Esophagus muscularis mucosa (tissue), 2 donors: ENCODE measurements around the gene CEP112.

Source experiments
- POLR2A ChIP-seq: fragments of 450-650 bp; IDR thresholded peaks from one replicate; pipeline ENCODE4 v1.6.1; 2017; ENCODE audit warnings: antibody characterized with exemption, moderate library complexity, mild to moderate bottlenecking, low read depth
- POLR2AphosphoS5 ChIP-seq, 2 donors: sonication (generic); formaldehyde crosslinking; IDR thresholded peaks; one replicate each; pipeline ENCODE4 v1.6.1; 2017; ENCODE audit warnings: antibody characterized with exemption in 2 of 2

- TF ChIP-seq POLR2AphosphoS5 (IDR thresholded peaks at IDR 0.05) (no peak), POLR2A (no peak)
These were observed 562.7 kb downstream of the CEP112 start for GRCh38 chr17:65629234-65629690.
